ENCODE results near the gene ALMS1. TPM values are rescaled to one million over a fixed set of nuclear protein-coding genes. Genes with fewer than 3 reads are reported as not detected.

The ALMS1 gene
- total RNA-seq, 1 experiment from 2014 or later = 7.4 TPM

DNA sequence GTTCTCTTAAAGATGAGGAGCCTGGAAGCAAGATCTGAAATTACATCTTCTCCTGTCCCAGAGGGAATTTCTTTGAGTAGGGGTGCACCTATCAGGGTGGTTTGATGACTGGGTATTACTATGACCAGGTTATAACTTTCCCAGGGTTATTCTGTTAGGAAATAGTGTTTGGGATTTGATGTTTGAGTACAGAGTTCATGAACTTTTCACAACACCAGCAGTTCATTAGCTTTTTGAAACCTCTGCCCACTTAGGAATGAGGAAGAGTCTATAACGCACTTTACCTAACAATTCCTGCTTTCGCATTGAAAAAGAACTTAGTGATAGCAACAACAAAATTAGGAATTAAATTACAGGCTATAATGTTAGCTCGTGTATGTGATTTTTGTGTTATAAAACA lies 58.6 kb downstream of the ALMS1 start:
- Mint-ChIP-seq H3K27ac (ENCODE audit: unreplicated experiment) (no peak overlapping the region), H3K9me3 (ENCODE audit: unreplicated experiment) (no peaks in the 10 kb centered on the region), H3K27me3 (ENCODE audit: insufficient read depth, unreplicated experiment) (no peaks in the 10 kb centered on the region), H3K36me3 (ENCODE audit: insufficient read depth, unreplicated experiment) (no peaks in the 10 kb centered on the region), H3K4me3 (ENCODE audit: unreplicated experiment) (no peak overlapping the region), H3K4me1 (ENCODE audit: low read depth, unreplicated experiment) (no peaks in the 10 kb centered on the region)
- no TSS peak for BruUV-seq (replicated peaks)
- intact Hi-C loops (cut with micrococcal nuclease; ENCODE audit: unreplicated experiment) = no loop called here
- Histone ChIP-seq H3K27me3 (replicated peaks; ENCODE audit: control insufficient read depth, insufficient read depth, low read length) (no peaks in the 10 kb centered on the region), H3K4me3 (ENCODE audit: low read depth, low read length) (no peak overlapping the region), H3K36me3 (ENCODE audit: control insufficient read depth, insufficient read depth, low read length) (no peaks in the 10 kb centered on the region; the same call in none of the 2 replicates), H3K4me1 (peaks cover 6% of the 10 kb centered on the region; the same call in 1 of the 2 replicates), H3K9me3 (no peaks in the 10 kb centered on the region)
- ChIA-PET POLR2A (no interaction called here), CTCF (no interaction called here)
- TF ChIP-seq, protein P1, sequence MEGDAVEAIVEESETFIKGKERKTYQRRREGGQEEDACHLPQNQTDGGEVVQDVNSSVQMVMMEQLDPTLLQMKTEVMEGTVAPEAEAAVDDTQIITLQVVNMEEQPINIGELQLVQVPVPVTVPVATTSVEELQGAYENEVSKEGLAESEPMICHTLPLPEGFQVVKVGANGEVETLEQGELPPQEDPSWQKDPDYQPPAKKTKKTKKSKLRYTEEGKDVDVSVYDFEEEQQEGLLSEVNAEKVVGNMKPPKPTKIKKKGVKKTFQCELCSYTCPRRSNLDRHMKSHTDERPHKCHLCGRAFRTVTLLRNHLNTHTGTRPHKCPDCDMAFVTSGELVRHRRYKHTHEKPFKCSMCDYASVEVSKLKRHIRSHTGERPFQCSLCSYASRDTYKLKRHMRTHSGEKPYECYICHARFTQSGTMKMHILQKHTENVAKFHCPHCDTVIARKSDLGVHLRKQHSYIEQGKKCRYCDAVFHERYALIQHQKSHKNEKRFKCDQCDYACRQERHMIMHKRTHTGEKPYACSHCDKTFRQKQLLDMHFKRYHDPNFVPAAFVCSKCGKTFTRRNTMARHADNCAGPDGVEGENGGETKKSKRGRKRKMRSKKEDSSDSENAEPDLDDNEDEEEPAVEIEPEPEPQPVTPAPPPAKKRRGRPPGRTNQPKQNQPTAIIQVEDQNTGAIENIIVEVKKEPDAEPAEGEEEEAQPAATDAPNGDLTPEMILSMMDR (IDR thresholded peaks at IDR 0.05; ENCODE audit: insufficient read depth in 1 of 2, low read depth in 1 of 2, low read length in 1 of 2, severe bottlenecking in 1 of 2, unreplicated experiment in 1 of 2) = no peak
- DNase-seq = no peak

DNA sequence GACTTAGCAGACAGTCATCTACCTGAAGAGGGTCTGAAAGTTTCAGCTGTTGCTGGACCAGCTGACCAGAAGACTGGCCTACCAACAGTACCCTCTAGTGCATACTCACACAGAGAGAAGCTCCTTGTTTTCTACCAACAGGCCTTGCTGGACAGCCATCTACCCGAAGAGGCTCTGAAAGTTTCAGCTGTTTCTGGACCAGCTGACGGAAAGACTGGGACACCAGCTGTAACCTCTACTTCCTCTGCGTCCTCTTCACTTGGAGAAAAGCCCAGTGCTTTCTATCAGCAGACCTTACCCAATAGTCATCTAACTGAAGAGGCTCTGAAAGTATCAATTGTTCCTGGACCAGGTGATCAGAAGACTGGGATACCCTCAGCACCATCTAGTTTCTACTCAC lies 63.2 kb downstream of the ALMS1 start:
- CTCF ChIA-PET = no interaction called here
- no TSS peak for BruUV-seq (replicated peaks)

DNA sequence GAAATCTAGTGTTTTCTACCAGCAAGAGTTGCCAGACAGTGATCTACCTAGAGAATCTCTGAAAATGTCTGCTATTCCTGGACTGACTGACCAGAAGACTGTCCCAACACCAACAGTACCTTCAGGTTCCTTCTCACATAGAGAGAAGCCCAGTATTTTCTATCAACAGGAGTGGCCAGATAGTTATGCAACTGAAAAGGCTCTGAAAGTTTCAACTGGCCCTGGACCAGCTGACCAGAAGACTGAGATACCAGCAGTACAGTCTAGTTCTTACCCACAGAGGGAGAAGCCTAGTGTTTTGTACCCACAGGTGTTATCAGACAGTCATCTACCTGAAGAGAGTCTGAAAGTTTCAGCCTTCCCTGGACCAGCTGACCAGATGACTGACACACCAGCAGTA lies 63.8 kb downstream of the ALMS1 start:
- TF ChIP-seq, protein P1 (IDR thresholded peaks at IDR 0.05; ENCODE audit: insufficient read depth in 1 of 2, low read depth in 1 of 2, low read length in 1 of 2, severe bottlenecking in 1 of 2, unreplicated experiment in 1 of 2) = no peak
- Mint-ChIP-seq H3K9me3 (ENCODE audit: unreplicated experiment) (no peaks in the 10 kb centered on the region), H3K4me3 (ENCODE audit: unreplicated experiment) (no peak overlapping the region), H3K36me3 (ENCODE audit: insufficient read depth, unreplicated experiment) (no peaks in the 10 kb centered on the region), H3K4me1 (ENCODE audit: low read depth, unreplicated experiment) (no peaks in the 10 kb centered on the region), H3K27ac (ENCODE audit: unreplicated experiment) (no peak overlapping the region), H3K27me3 (ENCODE audit: insufficient read depth, unreplicated experiment) (no peaks in the 10 kb centered on the region)
- Histone ChIP-seq H3K4me3 (ENCODE audit: low read depth, low read length) (no peak overlapping the region), H3K9me3 (no peaks in the 10 kb centered on the region), H3K27me3 (replicated peaks; ENCODE audit: control insufficient read depth, insufficient read depth, low read length) (no peaks in the 10 kb centered on the region), H3K4me1 (peaks cover 3% of the 10 kb centered on the region; the same call in 1 of the 2 replicates), H3K36me3 (ENCODE audit: control insufficient read depth, insufficient read depth, low read length) (no peaks in the 10 kb centered on the region; the same call in none of the 2 replicates)
- no TSS peak for BruUV-seq (replicated peaks)
- intact Hi-C loops (cut with micrococcal nuclease; ENCODE audit: unreplicated experiment) = no loop called here
- ChIA-PET CTCF (no interaction called here), POLR2A (no interaction called here)
- DNase-seq = no peak

More for the DNA sequence above, 63.2 kb downstream of the ALMS1 start:
- no peak for DNase-seq
- TF ChIP-seq, protein P1 (IDR thresholded peaks at IDR 0.05; ENCODE audit: insufficient read depth in 1 of 2, low read depth in 1 of 2, low read length in 1 of 2, severe bottlenecking in 1 of 2, unreplicated experiment in 1 of 2) = no peak
- intact Hi-C loops (cut with micrococcal nuclease; ENCODE audit: unreplicated experiment) = no loop called here
- POLR2A ChIA-PET = no interaction called here
- H3K4me1 Mint-ChIP-seq (ENCODE audit: low read depth, unreplicated experiment) = no peaks in the 10 kb centered on the region
- H3K4me3 Mint-ChIP-seq (ENCODE audit: unreplicated experiment) = no peak overlapping the region
- no peaks in the 10 kb centered on the region for H3K9me3 Mint-ChIP-seq (ENCODE audit: unreplicated experiment)
- Histone ChIP-seq H3K4me3 (ENCODE audit: low read depth, low read length) (no peak overlapping the region), H3K36me3 (ENCODE audit: control insufficient read depth, insufficient read depth, low read length) (no peaks in the 10 kb centered on the region; the same call in none of the 2 replicates), H3K4me1 (peaks cover 6% of the 10 kb centered on the region; the same call in 1 of the 2 replicates), H3K9me3 (no peaks in the 10 kb centered on the region), H3K27me3 (replicated peaks; ENCODE audit: control insufficient read depth, insufficient read depth, low read length) (no peaks in the 10 kb centered on the region)
- H3K27me3 Mint-ChIP-seq (ENCODE audit: insufficient read depth, unreplicated experiment) = no peaks in the 10 kb centered on the region
- H3K27ac Mint-ChIP-seq (ENCODE audit: unreplicated experiment) = no peak overlapping the region
- H3K36me3 Mint-ChIP-seq (ENCODE audit: insufficient read depth, unreplicated experiment) = no peaks in the 10 kb centered on the region

Measured in Caco-2 (cell line).